Measurements from ENCODE around the gene AFF3. TPM values are rescaled to one million over a fixed set of nuclear protein-coding genes. Genes with fewer than 3 reads are reported as not detected.
"Not testable (repeated sequence)": the region's sequence is repeated elsewhere in the genome, so short reads cannot be mapped to it uniquely, and the experiment has no call there.

AFF3 gene
- polyA plus RNA-seq, 1 donor, result 3.9 TPM

DNA sequence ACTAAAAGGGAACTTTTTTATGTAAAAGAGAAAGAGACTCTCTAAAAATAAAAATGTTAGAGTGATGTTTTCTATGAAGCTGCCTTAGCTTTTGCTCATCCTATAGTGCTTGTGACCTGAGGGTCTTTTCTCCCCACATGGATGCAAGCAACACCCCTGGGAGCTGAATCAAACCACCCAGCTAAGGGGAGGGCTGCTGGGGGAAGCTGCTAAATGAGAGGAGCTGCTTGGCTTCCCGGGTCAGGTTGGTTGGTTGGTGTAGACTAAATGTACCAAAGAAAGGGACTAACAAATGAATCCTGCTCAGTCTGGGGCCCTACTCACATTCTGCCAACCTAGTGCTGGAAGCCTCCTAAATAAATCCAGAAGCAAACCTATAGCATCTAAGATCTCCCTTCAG is 35.0 kb downstream of the AFF3 start:
- DNase-seq, result no peak

DNA sequence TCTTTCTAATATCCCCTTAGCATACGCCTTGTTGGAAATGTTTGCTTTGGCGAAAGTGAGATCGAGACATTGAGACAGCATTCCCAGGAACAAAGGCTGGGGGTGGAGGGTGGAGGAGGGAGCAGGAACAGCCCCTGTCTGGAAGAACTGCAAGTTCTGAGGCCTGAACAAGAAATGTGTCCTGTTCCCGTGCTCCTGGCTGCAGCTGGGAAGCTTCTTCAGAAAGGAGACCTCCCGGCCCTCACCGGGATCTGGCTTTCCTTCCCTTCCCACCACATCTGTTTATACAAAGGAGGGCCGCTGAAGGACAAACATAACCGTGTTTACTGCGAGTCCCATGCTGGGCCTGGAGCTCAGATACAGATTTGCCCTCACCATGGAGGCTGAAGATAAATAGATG is 35.9 kb downstream of the AFF3 start:
- DNase-seq, result peak; percentile 54

DNA sequence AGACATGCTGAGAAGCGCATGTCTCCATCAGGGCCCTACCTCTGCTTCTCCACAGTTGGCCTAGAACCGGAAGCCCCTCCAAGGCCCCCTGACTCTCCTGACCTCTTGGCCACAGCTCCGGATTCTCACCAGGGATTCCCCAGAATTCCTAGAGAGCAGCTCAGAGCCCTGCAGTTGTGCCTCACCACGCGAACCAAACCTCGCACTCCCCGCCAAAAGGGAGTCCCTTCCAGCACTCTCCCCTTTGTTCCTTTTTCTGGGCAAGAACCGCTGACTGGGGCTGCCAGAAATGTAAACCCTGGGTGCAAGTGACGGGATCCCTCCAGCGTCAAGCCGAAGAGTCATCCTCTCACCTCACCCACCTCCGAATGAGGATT is 36.7 kb downstream of the AFF3 start:
- DNase-seq, result peak; percentile 18

DNA sequence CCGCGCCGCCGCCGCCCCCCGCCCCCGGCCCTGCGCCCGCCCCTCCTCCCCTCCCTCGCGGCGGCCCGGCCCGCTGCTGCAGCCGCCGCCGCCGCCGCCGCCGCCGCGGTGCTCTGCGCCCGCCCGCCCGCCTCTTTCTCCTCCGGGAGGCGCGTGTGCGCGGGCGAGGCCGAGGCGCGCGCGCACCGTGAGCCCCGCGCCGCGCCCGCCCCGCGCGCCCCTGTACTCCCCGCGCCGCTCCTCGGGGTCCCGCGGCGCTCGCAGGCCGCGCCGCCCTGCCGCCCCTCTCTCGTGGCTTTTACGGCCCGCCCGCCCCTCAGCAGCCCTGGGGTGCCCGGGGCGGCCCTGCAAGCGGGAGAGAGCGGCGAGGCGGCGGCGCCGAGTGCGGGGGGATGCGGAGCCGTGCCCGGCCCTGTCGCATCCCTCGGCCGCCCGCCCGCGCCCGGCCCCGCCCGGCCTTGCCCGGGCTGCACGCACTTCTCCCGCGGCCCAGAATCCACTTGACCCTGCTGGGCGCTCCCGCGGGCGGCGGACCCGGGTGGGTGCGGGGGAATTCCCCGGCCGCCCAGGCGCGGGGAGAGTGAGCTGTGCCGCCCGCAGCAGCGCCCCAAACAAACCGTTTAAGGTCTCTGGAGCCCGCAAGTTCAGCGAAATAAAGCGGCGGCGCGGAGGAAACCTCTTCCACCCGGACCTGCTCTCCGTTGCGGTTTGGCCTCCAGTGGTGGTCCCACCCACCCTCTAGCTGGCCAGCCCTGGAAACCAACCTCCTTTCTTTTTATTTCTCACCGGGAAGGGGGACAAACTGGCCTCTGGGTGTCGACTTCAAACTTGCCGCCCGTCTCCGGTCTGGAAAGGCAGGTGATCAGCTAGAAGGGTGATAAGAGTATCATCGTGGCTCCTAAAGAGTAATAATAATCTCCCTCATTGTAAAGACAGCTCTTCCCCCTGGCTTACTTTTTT is 37.4 kb downstream of the AFF3 start:
- DNase-seq, result peak; percentile 42

DNA sequence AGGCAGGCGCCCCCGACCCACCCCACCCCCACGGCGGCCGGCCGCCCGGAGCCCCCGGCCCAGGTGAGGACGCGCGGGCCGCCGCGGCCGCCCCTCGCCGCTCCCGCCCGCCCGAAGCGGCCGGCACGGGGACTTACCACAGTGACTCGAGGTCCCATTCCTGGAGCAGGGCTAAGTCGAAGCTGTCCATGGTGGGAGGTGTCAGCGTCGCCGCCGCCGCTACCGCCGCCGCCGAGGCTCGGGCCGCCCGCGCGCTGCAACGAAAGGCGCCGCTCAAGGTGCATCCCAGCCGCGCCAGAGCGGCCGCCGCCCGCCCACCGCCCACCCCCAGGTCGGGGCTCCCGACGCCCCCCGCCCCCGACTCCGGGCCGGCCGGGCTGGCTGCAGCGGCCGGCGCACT is 38.1 kb downstream of the AFF3 start:
- not testable (repeated sequence) for DNase-seq

DNA sequence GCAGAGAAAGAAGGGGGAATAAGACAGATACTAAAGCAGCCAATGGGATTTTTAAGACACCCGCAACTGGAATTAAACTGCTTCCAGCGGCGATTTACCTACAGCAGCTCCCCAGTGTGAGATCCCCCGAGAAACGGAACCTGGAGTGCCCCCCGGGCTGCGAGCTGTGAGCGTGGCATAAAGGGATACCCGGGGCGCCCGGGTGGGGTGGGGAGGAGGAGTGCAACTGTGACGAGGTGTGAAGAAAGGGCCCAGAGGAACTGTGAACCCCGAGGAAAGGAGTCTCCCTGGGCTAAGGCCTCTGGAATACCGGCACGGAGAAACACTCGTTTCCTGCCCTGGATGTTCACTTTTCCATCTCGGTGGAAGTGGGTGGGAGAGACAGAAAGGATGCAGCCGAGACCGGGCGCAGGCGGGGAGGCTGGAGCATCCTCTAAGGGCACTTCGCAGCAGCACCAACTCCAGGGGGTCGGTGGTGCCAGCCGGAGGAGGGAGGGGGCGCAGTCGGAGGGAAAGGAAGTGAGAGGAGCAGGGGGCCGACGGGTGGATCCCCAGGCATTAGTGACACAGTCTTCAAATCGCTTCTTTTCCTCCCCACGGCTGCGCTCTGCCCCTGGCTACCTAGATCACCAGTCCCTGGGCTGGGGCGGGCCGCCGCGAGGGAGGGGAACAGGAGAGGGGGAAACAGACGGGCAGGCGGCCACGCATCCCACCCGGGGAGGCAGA is 38.7 kb downstream of the AFF3 start:
- DNase-seq, result not testable (repeated sequence)

DNA sequence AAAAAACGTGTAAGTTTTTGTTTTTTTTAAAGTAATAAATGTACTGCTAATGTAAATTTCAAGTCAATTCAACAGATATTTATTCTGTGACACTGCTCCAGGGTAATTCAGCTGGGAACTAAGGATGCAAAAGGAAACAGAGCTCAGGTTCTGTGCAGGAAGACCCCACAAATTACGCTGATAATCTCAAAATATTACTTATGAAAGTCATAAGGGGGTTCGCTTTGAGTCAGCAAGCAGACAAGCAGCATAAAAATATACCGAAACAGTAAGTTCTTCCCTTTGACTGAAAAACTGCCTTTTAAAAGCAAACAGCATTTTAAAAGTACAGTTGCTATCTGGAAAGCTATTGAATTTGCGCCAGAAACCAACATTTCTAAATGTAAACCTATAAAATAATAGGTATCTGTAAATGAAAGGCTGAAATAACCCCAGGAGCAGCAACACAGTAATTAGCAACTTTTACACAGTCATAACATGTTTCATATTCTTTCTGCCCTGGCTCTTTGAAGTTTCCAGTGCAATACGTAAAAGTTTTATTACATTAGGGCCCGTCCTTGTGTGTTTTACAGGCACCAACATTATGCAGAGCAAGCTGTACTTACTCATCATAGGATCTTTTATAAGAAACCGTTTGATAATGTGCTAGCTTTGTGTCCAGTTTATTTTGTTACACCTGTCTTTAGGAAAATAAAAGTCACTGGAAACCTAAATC is 39.8 kb downstream of the AFF3 start:
- not testable (repeated sequence) for DNase-seq

DNA sequence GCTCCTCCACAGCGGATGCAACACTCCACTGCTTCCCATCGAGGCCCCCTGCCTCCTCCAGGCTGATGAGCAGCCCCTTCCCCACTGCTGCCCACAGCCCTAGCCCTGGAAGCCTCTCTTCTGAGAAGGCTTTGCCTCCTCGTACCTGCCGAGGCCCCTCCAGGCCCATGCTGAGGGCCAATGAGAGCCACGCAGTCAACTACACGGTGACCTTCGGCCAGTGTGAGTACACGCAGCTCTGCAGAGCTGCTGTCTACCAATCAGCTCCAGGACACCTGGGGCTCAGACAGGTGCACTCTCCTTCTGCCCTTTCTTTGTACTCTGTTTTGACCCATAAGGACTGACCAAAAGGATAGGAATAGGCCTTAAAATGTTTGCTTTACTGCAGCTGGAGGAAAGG is 43.5 kb downstream of the AFF3 start:
- not testable (repeated sequence) for DNase-seq

DNA sequence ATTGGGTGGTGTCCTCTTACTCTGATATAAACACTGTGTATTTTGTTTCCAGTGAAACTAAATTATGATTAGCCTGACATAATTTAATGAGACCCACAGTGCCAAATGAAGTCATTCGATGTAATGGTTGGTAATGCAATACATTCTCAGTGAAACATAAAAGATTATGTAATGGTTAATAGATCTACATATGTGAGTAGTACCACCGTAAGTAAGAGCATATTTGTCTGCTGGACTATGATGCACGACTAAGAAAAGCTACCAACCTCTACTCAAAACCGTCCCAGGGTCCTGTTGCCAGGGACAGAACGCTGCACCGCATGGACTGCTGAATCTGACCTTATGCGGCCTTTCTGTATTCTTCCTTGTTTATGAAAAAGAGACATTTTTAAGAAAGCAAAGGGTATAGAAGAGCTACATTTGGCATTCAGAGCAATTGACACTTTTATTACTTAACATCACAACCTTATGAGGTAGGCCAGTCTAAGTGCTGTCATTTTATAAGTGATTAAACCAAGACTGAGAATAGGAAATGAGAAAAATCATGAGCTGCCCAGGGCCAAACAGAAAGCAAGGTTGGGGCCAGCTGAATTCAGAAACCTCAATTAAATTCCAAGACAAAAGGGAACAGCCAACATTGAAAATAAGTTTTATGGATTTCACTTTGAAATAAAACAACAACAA is 44.6 kb downstream of the AFF3 start:
- not testable (repeated sequence) for DNase-seq

DNA sequence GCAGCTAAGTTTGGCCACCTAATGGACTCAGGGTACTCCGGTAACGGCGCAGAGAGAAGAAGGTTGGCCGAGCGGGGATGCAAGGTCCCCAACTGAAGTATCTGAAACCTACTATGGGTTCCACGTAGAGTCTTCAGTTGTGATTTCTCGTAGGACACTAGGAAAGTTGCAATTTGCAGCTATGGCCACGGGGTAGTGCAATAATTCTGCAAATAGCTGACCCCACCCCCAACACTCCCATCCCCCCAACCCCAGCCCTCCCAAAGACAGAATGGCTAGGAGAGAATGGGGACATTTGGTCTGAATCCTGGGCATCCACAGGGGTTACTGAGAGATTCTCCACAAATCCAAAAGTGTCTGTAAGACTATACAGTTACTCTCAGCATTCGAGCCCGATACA is 46.5 kb downstream of the AFF3 start:
- DNase-seq, result not testable (repeated sequence)

DNA sequence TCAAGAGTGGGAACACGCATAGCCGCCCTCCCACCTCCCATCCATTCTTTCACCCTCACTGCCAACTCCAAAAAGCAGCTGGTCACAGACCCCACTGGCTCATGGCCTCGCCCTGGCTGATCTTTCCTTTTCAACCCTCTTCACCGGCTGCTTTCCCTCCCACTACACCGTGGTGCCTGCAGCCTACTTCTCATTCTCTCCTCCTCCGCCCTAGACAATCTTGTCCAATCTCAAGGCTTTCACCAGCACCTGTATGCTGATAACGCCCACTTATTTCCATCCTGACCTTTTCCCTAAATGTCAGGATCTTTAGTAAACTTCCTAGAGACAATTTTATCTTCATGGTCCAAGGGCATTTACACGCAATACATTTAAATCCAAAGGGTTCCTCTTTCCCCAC is 50.6 kb downstream of the AFF3 start:
- not testable (repeated sequence) for DNase-seq

DNA sequence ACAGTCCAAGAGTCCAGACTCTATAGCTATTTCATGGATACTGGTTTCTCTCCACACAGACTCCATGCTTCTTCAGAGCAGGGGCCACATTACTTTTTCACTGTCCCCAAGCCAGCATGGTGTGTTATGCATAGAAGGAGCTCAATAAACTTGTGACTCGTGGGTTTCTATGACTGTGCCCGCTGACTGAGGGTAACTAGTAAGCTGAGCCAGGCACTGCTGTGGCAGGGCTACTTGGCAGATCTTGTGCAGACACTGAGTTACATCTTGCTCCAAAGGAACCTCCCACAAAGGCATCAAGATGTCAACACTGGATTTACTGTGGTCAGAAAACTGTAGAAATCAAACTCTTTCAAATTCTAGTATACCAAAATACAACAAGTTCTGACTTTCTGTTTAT is 56.6 kb downstream of the AFF3 start:
- not testable (repeated sequence) for DNase-seq

DNA sequence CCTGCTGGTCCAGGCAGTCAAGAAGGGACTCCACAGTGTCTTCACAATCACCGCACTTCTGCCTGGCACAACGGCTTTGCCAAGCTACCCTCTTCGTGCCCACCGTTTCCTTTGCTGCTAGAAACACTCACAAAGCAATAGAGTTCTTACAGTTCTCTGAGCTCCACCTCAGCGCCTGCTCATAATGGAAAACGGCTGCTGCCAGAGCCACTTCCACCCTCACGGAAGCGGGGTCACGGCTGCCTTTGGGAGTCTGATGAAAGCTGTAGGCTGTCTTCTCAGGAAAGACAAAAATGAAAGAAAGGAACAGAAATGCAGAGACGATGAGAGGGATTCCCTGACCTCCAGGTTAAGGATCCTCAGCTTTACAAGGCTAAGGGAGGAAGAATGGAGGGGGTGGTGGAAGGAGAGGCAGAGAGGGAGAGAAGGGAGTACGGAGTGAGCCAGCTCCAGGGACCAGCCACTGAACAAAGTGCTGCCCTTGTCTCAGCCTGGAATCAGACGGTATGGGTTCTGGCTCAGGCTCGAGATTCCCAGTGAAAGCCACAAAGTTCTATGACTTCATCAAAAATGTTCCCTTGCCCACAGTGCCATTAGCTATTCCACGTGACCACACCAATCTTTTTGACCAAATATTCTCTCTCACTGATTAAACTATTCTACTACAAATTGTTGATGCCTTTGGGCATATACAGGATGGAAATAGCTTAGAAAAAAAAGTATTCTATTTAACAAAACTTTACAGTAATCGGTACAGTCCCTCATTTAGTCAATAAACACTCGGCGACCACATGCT is 58.8 kb downstream of the AFF3 start:
- not testable (repeated sequence) for DNase-seq

DNA sequence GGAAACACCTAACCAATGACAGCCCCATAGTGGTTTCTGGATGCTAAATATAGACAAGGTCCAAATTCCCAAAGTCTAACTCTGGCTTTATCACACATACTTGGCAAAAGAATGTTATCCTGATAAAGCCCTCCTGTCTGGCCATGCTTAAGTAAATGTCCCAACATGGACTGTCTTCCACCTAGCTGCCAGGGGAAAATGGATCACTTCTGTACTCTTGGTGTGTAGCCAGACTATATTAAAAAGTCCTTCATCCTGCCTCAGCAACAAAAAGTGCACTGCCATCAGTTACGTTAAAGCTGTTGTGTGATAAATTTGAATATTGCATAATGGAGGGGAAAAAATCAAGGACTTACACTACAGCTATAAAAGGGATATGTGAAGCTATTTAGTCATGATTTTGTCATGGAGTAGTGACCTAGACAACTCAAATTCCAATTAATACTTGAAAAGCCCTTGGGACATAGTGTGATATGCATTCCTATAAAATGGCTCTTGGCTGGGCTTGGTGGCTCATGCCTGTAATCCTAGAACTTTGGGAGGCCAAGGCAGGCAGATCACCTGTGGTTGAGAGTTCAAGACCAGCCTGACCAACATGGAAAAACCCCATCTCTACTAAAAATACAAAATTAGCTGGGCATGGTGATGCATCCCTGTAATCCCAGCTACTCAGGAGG is 60.0 kb downstream of the AFF3 start:
- DNase-seq, result not testable (repeated sequence)

DNA sequence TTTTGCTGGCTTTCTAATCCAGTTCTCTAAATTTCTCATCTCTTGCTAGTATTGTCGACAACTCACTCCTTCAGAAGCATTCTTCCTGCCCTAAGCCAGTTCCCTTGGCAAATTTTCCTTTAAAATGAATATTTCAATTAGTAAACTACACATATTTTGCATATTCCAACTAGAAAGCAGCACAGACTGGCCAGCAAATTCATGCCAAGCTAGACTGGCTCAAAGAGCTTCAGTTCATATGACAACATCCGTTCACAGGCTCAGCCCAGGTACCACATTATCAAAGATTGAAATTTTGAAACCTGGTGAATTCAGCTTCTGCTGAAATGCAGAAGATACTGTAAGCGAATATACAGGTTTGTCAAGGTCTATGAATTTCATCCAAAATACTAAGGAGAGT is 64.5 kb downstream of the AFF3 start:
- DNase-seq, result no peak

DNA sequence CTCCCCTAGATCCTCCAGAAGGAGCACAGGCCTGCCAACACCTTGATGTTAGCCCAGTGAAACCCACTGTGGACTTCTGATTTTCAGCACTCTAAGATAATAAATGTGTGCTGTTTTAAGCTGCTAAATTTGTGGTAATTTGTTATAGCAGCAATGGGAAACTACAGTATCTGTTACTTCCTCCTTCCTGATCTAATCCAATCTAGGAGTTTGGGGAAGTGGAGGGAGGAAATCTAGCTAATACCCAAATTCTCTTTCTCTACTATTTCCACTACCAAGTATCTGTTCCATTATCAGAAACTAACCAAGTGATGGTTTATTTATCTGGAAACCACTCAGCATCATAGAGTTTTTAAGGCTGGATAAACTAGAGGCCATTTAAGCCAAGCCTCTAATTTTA is 64.9 kb downstream of the AFF3 start:
- no peak for DNase-seq

DNA sequence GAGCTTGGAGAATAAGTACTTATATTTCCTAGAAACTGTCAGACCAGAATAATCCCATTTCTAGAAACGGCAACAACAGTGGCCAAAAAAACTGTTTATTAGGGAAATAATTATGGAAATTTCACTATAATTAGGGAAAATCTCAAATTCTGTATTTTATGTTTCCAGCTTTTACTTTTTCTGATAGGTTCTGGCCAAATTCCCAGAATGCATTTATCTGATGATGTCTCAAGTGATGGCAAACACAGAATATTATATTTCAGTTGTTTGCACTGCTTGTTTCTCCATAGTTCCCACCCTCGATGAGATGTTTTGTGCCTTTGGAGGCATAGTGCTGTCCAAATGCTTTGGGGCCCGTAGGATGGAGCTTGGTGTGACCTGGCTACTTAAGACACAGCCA is 66.9 kb downstream of the AFF3 start:
- DNase-seq, result no peak

DNA sequence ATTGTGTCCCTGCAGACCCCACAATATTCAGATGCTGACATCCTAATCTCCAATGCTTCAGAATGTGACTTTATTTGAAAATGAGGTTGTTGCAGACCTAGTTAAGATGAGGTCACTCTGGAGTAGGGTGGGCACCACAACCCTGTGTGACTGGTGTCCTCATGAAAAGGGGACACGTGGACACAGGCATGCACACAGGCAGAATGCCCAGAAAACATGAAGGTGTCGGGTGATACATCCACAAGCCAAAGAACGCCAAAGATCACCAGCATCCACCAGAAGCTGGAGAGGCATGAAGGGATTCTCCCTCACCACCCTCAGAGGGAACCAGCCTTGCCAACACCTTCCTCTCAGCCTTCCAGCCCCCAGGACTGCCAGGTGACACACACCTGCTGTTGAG is 69.3 kb downstream of the AFF3 start:
- DNase-seq, result no peak

DNA sequence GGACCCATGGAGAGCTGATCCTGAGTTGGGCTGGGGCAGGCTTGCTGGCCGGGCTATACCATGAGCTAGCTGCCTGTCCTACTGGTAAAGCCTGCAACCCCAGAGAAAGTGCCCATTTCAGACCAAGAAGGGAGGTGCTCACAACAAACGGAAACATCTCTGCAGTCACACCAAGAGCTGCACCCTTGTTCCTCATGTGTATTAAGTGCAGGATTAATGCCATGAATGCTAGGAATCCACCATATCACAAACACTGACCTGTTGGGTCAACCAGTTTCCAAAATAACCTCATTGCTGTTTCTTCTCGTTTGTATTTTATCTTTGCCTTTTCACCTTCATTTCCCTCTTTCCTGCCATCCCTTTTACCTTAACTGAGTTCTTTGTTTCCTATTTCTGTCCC is 69.9 kb downstream of the AFF3 start:
- no peak for DNase-seq

DNA sequence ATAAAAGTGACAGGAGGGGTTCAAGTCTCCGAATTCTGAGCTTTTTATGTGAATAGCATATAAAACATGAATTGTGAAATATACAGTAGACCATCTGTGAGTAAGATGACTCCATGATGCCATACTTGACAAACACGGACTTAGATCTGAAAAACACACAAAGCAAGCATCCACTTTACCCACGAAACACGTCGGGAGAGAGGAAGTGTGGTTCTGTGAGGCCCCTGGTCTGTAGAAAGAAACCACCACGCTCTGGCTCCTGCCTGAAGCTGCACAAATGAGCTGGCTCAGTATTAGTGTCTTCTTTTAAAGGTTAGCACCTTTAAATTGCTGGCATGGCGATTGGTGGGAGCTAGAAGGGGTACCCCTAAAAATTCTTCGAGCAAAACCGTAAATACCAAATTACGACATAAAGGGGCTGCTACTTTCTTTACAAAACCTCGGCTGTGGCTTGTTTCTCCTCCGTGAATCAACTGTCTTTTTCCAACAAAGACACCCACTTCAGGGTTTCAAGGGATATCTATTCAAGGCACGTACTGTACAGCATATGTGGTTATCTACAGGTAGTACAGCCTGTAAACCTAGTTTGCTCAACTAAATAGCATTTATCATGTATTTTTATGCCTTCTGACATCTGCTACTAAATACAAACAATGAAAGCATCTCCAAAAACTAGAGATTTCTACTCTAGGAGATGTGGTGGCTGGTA is 70.9 kb downstream of the AFF3 start:
- DNase-seq, result no peak

All from hindlimb muscle (tissue), 1 donor.